HG02970 (cell line): ENCODE data around the gene NME4.
A peak's percentile ranks its signal among the peaks of the same experiment; 100 is the strongest.
"Not testable (repeated sequence)": the region's sequence is repeated elsewhere in the genome, so short reads cannot be mapped to it uniquely, and the experiment has no call there.

ENCODE experiments used
- ATAC-seq: cut with Tn5 transposase; IDR thresholded peaks from one replicate; pipeline ENCODE4 v1.9.1; 2021; ENCODE audit warnings: mild to moderate bottlenecking, moderate library complexity, moderate number of reproducible peaks; ENCODE audit not compliant: unreplicated experiment, low FRiP score

NME4 gene

GRCh38 chr16:375927-376816, 20.8 kb upstream of the NME4 start:
- ATAC-seq, result no peak

GRCh38 chr16:376817-377418, 20.1 kb upstream of the NME4 start:
- ATAC-seq, result no peak

GRCh38 chr16:377419-377951, 19.5 kb upstream of the NME4 start:
- ATAC-seq, result no peak

- ATAC-seq, result not testable (repeated sequence)
These were observed 18.7 kb upstream of the NME4 start for GRCh38 chr16:378113-378820.

- ATAC-seq, result no peak
These were observed 18.2 kb upstream of the NME4 start for GRCh38 chr16:378821-379182.

- no peak for ATAC-seq
These were observed 17.6 kb upstream of the NME4 start for GRCh38 chr16:379183-379960.

- no peak for ATAC-seq
These were observed 16.8 kb upstream of the NME4 start for GRCh38 chr16:379961-380761.

GRCh38 chr16:380762-381011, 16.3 kb upstream of the NME4 start:
- ATAC-seq, result no peak

GRCh38 chr16:381012-381788, 15.8 kb upstream of the NME4 start:
- peak; percentile 6 for ATAC-seq

GRCh38 chr16:381789-382717, 14.9 kb upstream of the NME4 start, which contains the start of gene PGAP6:
PGAP6 (minus strand) TSS chr16:381978; CDS start chr16:381821, 157 bp downstream.
- ATAC-seq, result peak; percentile 65

GRCh38 chr16:383326-384051, 13.5 kb upstream of the NME4 start:
- ATAC-seq, result no peak

GRCh38 chr16:386641-387156, 10.3 kb upstream of the NME4 start:
- ATAC-seq, result no peak

GRCh38 chr16:387761-388666, 9.0 kb upstream of the NME4 start:
- ATAC-seq, result not testable (repeated sequence)

GRCh38 chr16:389352-389751, 7.6 kb upstream of the NME4 start:
- ATAC-seq, result no peak

GRCh38 chr16:391885-392335, 5.1 kb upstream of the NME4 start:
- no peak for ATAC-seq

GRCh38 chr16:392450-393030, 4.5 kb upstream of the NME4 start:
- ATAC-seq, result no peak
